Medulla oblongata (tissue), 1 donor: ENCODE results near the gene GATB.

Experiments used
- DNase-seq: peaks from one replicate; pipeline ENCODE4 v3.0.0-alpha.2; 2015; ENCODE audit errors: extremely low spot score

GATB gene

GRCh38 chr4:151675411-151675971 is 85.3 kb downstream of the GATB start:
- DNase-seq: peak; percentile 47

- DNase-seq: peak; percentile 48
Observed at GRCh38 chr4:151674804-151675391, 85.9 kb downstream of the GATB start.

- no peak for DNase-seq
Observed at GRCh38 chr4:151673908-151674520, 86.8 kb downstream of the GATB start.

- DNase-seq: no peak
Observed at GRCh38 chr4:151672996-151673395, 87.8 kb downstream of the GATB start.

DNA sequence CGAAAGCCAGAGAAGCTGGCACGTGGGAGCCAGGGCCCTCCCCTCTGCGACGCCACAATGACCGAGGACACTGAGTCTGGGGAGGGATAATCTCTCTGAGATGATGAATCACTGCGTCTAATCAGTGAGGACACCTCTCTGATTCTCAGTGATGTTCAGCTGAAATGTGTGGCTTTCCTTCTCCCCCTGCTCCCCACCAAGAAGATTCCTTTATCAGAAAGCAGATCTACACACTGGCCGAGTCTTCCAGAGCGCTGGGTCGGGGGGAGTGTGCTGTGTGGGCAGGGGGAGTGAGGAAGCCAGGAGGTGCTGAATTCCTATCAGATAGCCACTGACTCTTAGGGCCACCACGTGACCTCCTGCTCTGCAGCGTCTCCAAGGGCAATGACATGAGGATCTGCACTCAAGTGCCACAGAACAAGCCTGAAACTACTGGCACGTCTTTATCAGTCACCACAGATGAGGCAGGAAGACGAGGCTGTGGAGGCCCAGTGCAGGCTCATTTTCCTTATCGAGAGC is 89.2 kb downstream of the GATB start:
- no peak for DNase-seq

- DNase-seq: no peak
Observed at GRCh38 chr4:151670843-151671242, 90.0 kb downstream of the GATB start.

DNA sequence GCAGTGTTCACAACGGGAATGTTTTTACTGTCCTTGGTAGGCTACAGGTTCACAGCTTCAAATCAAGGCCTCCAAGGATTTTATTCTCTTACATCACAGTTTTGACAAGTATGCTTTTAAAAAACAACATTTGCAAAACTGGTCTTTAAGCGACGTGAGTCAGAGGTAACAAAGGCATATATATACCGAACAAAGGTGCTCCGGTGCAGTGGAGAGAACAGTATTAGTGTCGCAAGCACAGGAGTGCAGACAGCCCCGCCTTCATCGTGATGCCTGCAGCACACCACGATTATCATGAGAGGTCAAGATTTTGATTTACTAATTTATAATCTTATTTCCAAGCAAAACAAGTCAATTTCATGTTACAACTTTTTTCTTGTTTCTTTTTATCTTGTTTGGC is 90.8 kb downstream of the GATB start:
- no peak for DNase-seq

GRCh38 chr4:151668689-151669402 is 92.0 kb downstream of the GATB start:
- DNase-seq: peak; percentile 25

GRCh38 chr4:151667666-151668065 is 93.1 kb downstream of the GATB start:
- no peak for DNase-seq

DNA sequence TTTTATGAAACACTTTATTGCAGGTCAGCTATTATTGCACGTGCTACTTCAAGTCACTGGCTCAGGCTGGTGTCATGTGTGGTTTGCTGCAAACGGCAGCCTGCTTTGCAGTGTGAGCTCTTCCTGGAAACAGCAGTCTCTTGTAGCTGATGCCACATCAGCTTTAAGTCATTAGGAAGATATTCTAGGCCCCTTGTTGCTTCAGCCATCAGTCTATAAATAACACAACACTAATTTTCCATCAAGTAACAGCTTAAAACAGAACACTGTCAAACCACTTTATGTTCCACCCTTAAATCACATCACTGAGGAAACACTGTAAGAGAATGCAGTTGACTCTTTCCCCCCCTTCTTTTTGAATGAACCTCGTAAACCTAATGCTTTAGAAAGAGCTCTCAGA is 93.8 kb downstream of the GATB start:
- no peak for DNase-seq

- DNase-seq: no peak
Observed at GRCh38 chr4:151666501-151666900, 94.3 kb downstream of the GATB start.

- DNase-seq: no peak
Observed at GRCh38 chr4:151665785-151666127, 95.1 kb downstream of the GATB start.

- no peak for DNase-seq
Observed at GRCh38 chr4:151665022-151665784, 95.6 kb downstream of the GATB start.

GRCh38 chr4:151664289-151664688 is 96.5 kb downstream of the GATB start:
- DNase-seq: no peak

DNA sequence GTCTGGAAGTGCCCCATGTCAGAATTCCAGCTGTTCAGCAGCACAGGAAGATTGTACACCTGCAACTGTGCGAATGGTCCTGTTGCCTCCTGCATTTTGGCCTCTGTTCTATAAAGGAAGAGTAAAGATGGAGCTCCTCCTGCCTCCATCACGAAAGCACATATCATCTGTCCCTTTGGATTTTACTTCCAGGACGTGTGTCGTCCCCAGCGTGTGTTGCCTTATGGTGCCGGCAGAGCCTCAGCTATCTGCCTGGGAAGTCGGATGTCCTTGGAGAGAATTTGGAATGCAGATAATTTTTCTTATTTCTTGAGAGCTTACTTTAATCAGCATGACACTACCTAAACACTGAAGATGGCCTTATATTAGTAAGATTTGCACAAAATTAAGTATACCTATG is 97.7 kb downstream of the GATB start:
- no peak for DNase-seq

- DNase-seq: no peak
Observed at GRCh38 chr4:151661873-151662272, 98.9 kb downstream of the GATB start.

- no peak for DNase-seq
Observed at GRCh38 chr4:151660676-151661075, 100.1 kb downstream of the GATB start.

GRCh38 chr4:151659601-151660364 is 101.0 kb downstream of the GATB start:
- DNase-seq: peak; percentile 52

GRCh38 chr4:151658959-151659600 is 101.7 kb downstream of the GATB start:
- peak; percentile 28 for DNase-seq

DNA sequence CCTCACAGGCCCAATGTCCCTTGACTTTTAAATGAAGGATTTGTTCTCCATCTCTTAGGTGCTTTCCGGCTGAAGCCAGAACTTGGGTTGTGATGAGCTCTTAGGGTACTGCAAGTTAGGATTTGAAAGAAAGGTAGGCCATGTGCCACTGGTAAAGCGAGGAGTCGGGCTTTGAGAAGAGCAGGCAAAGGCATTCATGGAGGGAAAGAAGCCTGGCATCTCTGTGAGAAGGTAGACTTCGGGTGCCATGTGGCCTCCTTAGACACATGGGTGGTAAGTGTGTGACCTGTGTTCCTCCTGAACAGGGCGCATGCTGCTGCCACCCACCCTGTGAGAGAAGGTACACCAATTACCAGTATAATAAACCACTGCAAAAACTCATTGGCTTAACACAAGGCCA is 102.9 kb downstream of the GATB start:
- DNase-seq: no peak

GRCh38 chr4:151656058-151656457 is 104.7 kb downstream of the GATB start:
- no peak for DNase-seq
